Endothelial cell of umbilical vein (primary cell): ENCODE data around the gene DNAH6.

Source experiments
- CTCF ChIP-seq, 2 donors: IDR thresholded peaks; 1 replicate in 1 of 2; 2 replicates in 1 of 2; pipeline ENCODE4 v1.5.1; 2011; ENCODE audit warnings: low read length in 2 of 2, mild to moderate bottlenecking in 2 of 2, moderate library complexity in 2 of 2, control low read depth in 1 of 2, inconsistent platforms in 1 of 2, low read depth in 1 of 2; ENCODE audit not compliant: insufficient read depth in 1 of 2; ENCODE audit errors: extremely low read depth in 1 of 2
- POLR2A ChIP-seq: IDR thresholded peaks from 2 replicates; pipeline ENCODE4 v1.6.1; 2012; ENCODE audit warnings: low read depth, mild to moderate bottlenecking, control low read depth, low read length

DNA sequence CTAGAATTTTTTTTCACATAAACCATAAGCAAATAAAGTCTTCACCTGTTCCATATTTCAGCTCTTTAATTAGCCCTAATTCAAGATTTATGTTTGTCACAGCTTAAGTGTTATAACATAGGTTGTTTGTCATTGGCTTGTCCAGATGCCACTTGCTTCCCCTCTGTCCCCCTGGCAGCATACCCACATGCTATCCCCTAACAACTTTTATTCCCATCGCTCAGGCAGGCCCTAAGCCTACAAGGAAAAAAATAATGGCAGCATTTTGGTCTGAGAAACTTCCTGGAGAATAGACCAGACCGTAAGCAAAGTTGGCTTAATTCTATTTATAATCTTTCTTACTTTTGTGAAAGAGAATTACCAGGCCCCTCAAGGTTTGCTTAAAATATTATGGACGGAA, 173.9 kb downstream of the DNAH6 start:
- no peak for TF ChIP-seq CTCF (IDR thresholded peaks at IDR 0.05; ENCODE audit: extremely low read depth in 1 of 2, insufficient read depth in 1 of 2, low read depth in 1 of 2, low read length in 2 of 2)
- TF ChIP-seq POLR2A = no peak
